Measurements from ENCODE around the gene SERPINB7.
"Not testable (repeated sequence)": the region's sequence is repeated elsewhere in the genome, so short reads cannot be mapped to it uniquely, and the experiment has no call there.

Gene SERPINB7

GRCh38 chr18:63775166-63775730 lies at the start of gene SERPINB7:
Gene SERPINB7, plus strand, starts transcription at chr18:63775418. Its CDS starts 6,955 bp downstream, at chr18:63782373.
- DNase-seq = no peak

GRCh38 chr18:63725682-63726480 lies 49.3 kb upstream of the SERPINB7 start:
- no peak for DNase-seq

- DNase-seq = no peak
Measured at GRCh38 chr18:63730773-63731172, 44.4 kb upstream of the SERPINB7 start.

GRCh38 chr18:63731215-63731614 lies 44.0 kb upstream of the SERPINB7 start:
- DNase-seq = no peak

GRCh38 chr18:63736876-63737275 lies 38.3 kb upstream of the SERPINB7 start:
- DNase-seq = no peak

- DNase-seq = no peak
Measured at GRCh38 chr18:63741769-63742168, 33.4 kb upstream of the SERPINB7 start.

- no peak for DNase-seq
Measured at GRCh38 chr18:63747006-63747405, 28.2 kb upstream of the SERPINB7 start.

GRCh38 chr18:63749489-63749888 lies 25.7 kb upstream of the SERPINB7 start:
- DNase-seq = no peak

- DNase-seq = no peak
Measured at GRCh38 chr18:63752636-63753035, 22.6 kb upstream of the SERPINB7 start.

GRCh38 chr18:63753676-63754075 lies 21.5 kb upstream of the SERPINB7 start:
- no peak for DNase-seq

GRCh38 chr18:63757541-63757940 lies 17.7 kb upstream of the SERPINB7 start:
- no peak for DNase-seq

- no peak for DNase-seq
Measured at GRCh38 chr18:63758615-63759240, 16.5 kb upstream of the SERPINB7 start.

GRCh38 chr18:63759786-63760185 lies 15.4 kb upstream of the SERPINB7 start:
- DNase-seq = not testable (repeated sequence)

GRCh38 chr18:63762518-63762917 lies 12.7 kb upstream of the SERPINB7 start:
- DNase-seq = no peak

- no peak for DNase-seq
Measured at GRCh38 chr18:63763831-63764600, 11.2 kb upstream of the SERPINB7 start.

GRCh38 chr18:63765837-63766236 lies 9.4 kb upstream of the SERPINB7 start:
- no peak for DNase-seq

GRCh38 chr18:63773551-63773950 lies 1.7 kb upstream of the SERPINB7 start:
- no peak for DNase-seq

- DNase-seq = no peak
Measured at GRCh38 chr18:63774511-63774910, 707 bp upstream of the SERPINB7 start.

GRCh38 chr18:63779386-63779785 lies 4.2 kb downstream of the SERPINB7 start:
- DNase-seq = no peak

- DNase-seq = no peak
Measured at GRCh38 chr18:63783394-63783793, 8.2 kb downstream of the SERPINB7 start.

GRCh38 chr18:63784787-63785452 lies 9.7 kb downstream of the SERPINB7 start:
- no peak for DNase-seq

GRCh38 chr18:63787673-63788072 lies 12.5 kb downstream of the SERPINB7 start:
- no peak for DNase-seq

Measured in stimulated activated naive CD4-positive, alpha-beta T cell treated with Interleukin-2 at 50 U/mL for 16 hours (primary cell).